Prostate gland (tissue), 2 donors: Measurements from ENCODE around the gene TPD52L1. TPM values are rescaled to one million over a fixed set of nuclear protein-coding genes. Genes with fewer than 3 reads are reported as not detected.
"Not testable (repeated sequence)": the region's sequence is repeated elsewhere in the genome, so short reads cannot be mapped to it uniquely, and the experiment has no call there.

ENCODE experiments used
- DNase-seq: peaks from one replicate; pipeline ENCODE4 v3.0.0-alpha.2; 2019; ENCODE audit warnings: low spot score
- H3K27ac ChIP-seq, 2 donors: fragments of 200-600 bp; sonication (generic); 2 replicates each; pipeline ENCODE4 v1.5.1; 2017 to 2019
- H3K27me3 ChIP-seq: fragments of 200-600 bp; sonication (generic); replicated peaks from 2 replicates; pipeline ENCODE4 v1.5.1; 2019; ENCODE audit not compliant: insufficient read depth
- H3K36me3 ChIP-seq, 2 donors: fragments of 200-600 bp; sonication (generic); 1 replicate in 1 of 2; 2 replicates in 1 of 2; pipeline versions ENCODE4 v1.5.1 to v1.8.1; 2017 to 2019
- H3K4me1 ChIP-seq: fragments of 200-600 bp; sonication (generic); replicated peaks from 2 replicates; pipeline ENCODE4 v1.5.1; 2019
- H3K4me3 ChIP-seq, 2 donors: fragments of 200-600 bp; sonication (generic); 2 replicates each; pipeline ENCODE4 v1.5.1; 2017 to 2019
- H3K9me3 ChIP-seq: fragments of 200-600 bp; sonication (generic); 2 replicates; pipeline ENCODE4 v1.5.1; 2017
- CTCF ChIP-seq, 4 experiments: fragments of 200-600 bp in 2 of 4; fragments of 450-650 bp in 2 of 4; sonication (generic) in 2 of 4; IDR thresholded peaks; 1 replicate in 3 of 4; 2 replicates in 1 of 4; pipeline ENCODE4 v1.5.1; 2016 to 2019; ENCODE audit warnings: antibody characterized with exemption in 4 of 4, mild to moderate bottlenecking in 2 of 4, moderate library complexity in 2 of 4
- POLR2A ChIP-seq: fragments of 450-650 bp; IDR thresholded peaks from one replicate; pipeline ENCODE4 v1.6.1; 2016; ENCODE audit warnings: antibody characterized with exemption, mild to moderate bottlenecking
- POLR2AphosphoS5 ChIP-seq: sonication (generic); formaldehyde crosslinking; IDR thresholded peaks from one replicate; pipeline ENCODE4 v1.6.1; 2017; ENCODE audit warnings: antibody characterized with exemption
- WGBS: methylation state at CpG from one replicate; pipeline ENCODE4 v1.1.5; 2018; 5-methylcytosine and 5-hydroxymethylcytosine counted together
- intact Hi-C: fragments of 100-400 bp; cut with DNase I; formaldehyde crosslinking; loops from one replicate; pipeline ENCODE4 v1.14.2; 2022
- total RNA-seq, 2 donors: library from RNA; depleted of rRNA; stranded (reverse); fragments of >200 nt; gene quantifications; one replicate each; pipeline ENCODE4 v1.1.0, GENCODE V29; 2016

The TPD52L1 gene
- total RNA-seq, 2 donors from 2014 or later = 63.9 to 105 TPM

GRCh38 chr6:125124049-125124669 lies 29.4 kb upstream of the TPD52L1 start:
- Histone ChIP-seq H3K36me3 (no peaks in the 10 kb centered on the region), H3K4me3 (no peak overlapping the region), H3K4me1 (no peaks in the 10 kb centered on the region), H3K27me3 (no peaks in the 10 kb centered on the region), H3K27ac (no peak overlapping the region), H3K9me3 (no peaks in the 10 kb centered on the region)
- 89% methylated on average over 6 of the region's 6 CpGs for WGBS
- TF ChIP-seq CTCF (IDR thresholded peaks at IDR 0.05) = no peak
- intact Hi-C loops = no loop called here
- DNase-seq = no peak

- 97% methylated on average over 23 of the region's 23 CpGs for WGBS
- intact Hi-C loops = not testable (repeated sequence)
Observed at GRCh38 chr6:125125856-125126255, 27.7 kb upstream of the TPD52L1 start.

GRCh38 chr6:125129354-125129753 lies 24.2 kb upstream of the TPD52L1 start:
- intact Hi-C loops = no loop called here
- TF ChIP-seq POLR2AphosphoS5 (no peak), POLR2A (no peak), CTCF (IDR thresholded peaks at IDR 0.05) (no peak)
- DNase-seq = no peak
- 76% methylated on average over 4 of the region's 4 CpGs for WGBS
- Histone ChIP-seq H3K4me1 (no peaks in the 10 kb centered on the region), H3K27ac (no peak overlapping the region), H3K36me3 (no peaks in the 10 kb centered on the region), H3K9me3 (no peaks in the 10 kb centered on the region), H3K27me3 (no peaks in the 10 kb centered on the region), H3K4me3 (no peak overlapping the region)

More at GRCh38 chr6:125125856-125126255, 27.7 kb upstream of the TPD52L1 start:
- H3K4me1 ChIP-seq, H3K27me3 ChIP-seq, DNase-seq, H3K36me3 ChIP-seq, H3K9me3 ChIP-seq, H3K4me3 ChIP-seq, H3K27ac ChIP-seq: not testable (repeated sequence)

- no peak for TF ChIP-seq POLR2A
- TF ChIP-seq POLR2AphosphoS5 = no peak
- no peak for TF ChIP-seq CTCF (IDR thresholded peaks at IDR 0.05)
- no peak for DNase-seq
- Histone ChIP-seq H3K36me3 (no peaks in the 10 kb centered on the region), H3K27ac (no peak overlapping the region), H3K9me3 (no peaks in the 10 kb centered on the region), H3K4me3 (no peak overlapping the region), H3K4me1 (no peaks in the 10 kb centered on the region), H3K27me3 (no peaks in the 10 kb centered on the region)
- WGBS = 83% methylated on average over 1 of the region's 1 CpG
- intact Hi-C loops = no loop called here
Observed at GRCh38 chr6:125132058-125132457, 21.5 kb upstream of the TPD52L1 start.

- WGBS = 84% methylated on average over 3 of the region's 3 CpGs
- H3K36me3 ChIP-seq = no peaks in the 10 kb centered on the region
- no peak overlapping the region for H3K27ac ChIP-seq
- H3K9me3 ChIP-seq = no peaks in the 10 kb centered on the region
- no peaks in the 10 kb centered on the region for H3K27me3 ChIP-seq
- DNase-seq = no peak
- no peak overlapping the region for H3K4me3 ChIP-seq
- TF ChIP-seq CTCF (IDR thresholded peaks at IDR 0.05) (no peak), POLR2A (no peak), POLR2AphosphoS5 (no peak)
- H3K4me1 ChIP-seq = no peaks in the 10 kb centered on the region
- intact Hi-C loops = no loop called here
Observed at GRCh38 chr6:125136378-125136777, 17.2 kb upstream of the TPD52L1 start.
